HCT116 (cell line): Measurements from ENCODE around the gene AMZ1. TPM values are rescaled to one million over a fixed set of nuclear protein-coding genes. Genes with fewer than 3 reads are reported as not detected.

ENCODE experiments used
- ATAC-seq: fragments of 200-7000 bp; cut with Tn5 transposase; 2 replicates; pipeline ENCODE4 v1.9.1; 2020; ENCODE audit warnings: mild to moderate bottlenecking, moderate library complexity
- BruUV-seq: library from RNA; stranded (reverse); fragments of 400-500 nt; replicated peaks from 2 replicates; lab custom pipeline; 2021; lab: Mats Ljungman, UMichigan
- CTCF ChIA-PET: fragments of 300-600 bp; sonication (Branson Sonifier 250); formaldehyde crosslinking; loops from one replicate; lab custom pipeline; 2021; ENCODE audit warnings: antibody characterized with exemption; lab: Charles Lee
- POLR2A ChIA-PET: fragments of 300-600, 350-600 bp; sonication (Branson Sonifier 250); formaldehyde crosslinking; loops from one replicate; lab custom pipeline; 2021; ENCODE audit warnings: antibody characterized with exemption; lab: Charles Lee
- RAD21 ChIA-PET, 2 experiments: fragments of 300-600 bp; sonication (Branson Sonifier 250); formaldehyde crosslinking; loops; one replicate each; lab custom pipeline; 2023; ENCODE audit warnings: low total read pairs in 2 of 2; ENCODE audit not compliant: uncharacterized antibody in 2 of 2, unreplicated experiment in 2 of 2, low non-redundant PET in 1 of 2; lab: Charles Lee
- DNase-seq: peaks from one replicate; pipeline ENCODE4 v3.0.0-alpha.2; 2010; ENCODE audit warnings: low read depth, low spot score
- H2AFZ ChIP-seq: fragments of 200-600 bp; shearing (Covaris generic), sonication (generic); 2 replicates; pipeline ENCODE4 v1.6.1; 2017; ENCODE audit warnings: low read depth, mixed run types, mixed read lengths, antibody characterized with exemption, low read length; ENCODE audit not compliant: poor library complexity, severe bottlenecking
- H3K27ac ChIP-seq: 2 replicates; pipeline ENCODE4 v1.5.1; 2012; ENCODE audit warnings: low read depth, low read length
- H3K27me3 ChIP-seq: fragments of 200-600 bp; sonication (generic); 2 replicates; pipeline ENCODE4 v1.6.1; 2016; ENCODE audit warnings: mixed run types, low read length, mixed read lengths; ENCODE audit not compliant: insufficient read depth
- H3K36me3 ChIP-seq, 2 experiments: fragments of 200-500 bp in 1 of 2; fragments of 200-600 bp in 1 of 2; sonication (Bioruptor generic) in 1 of 2; sonication (generic) in 1 of 2; 2 replicates each; pipeline versions ENCODE4 v1.5.1 to v1.6.1; 2014 to 2016; ENCODE audit warnings: low read length in 2 of 2, inconsistent platforms in 1 of 2, mixed read lengths in 1 of 2, mixed run types in 1 of 2; ENCODE audit not compliant: insufficient read depth in 2 of 2, control insufficient read depth in 1 of 2
- H3K4me1 ChIP-seq, 2 experiments: fragments of 200-600 bp in 1 of 2; sonication (generic) in 1 of 2; 2 replicates each; pipeline versions ENCODE4 v1.5.1 to v1.6.1; 2012 to 2017; ENCODE audit warnings: low read length in 2 of 2, inconsistent platforms in 1 of 2, mild to moderate bottlenecking in 1 of 2, mixed read lengths in 1 of 2, mixed run types in 1 of 2, moderate library complexity in 1 of 2; ENCODE audit not compliant: insufficient read depth in 2 of 2, control insufficient read depth in 1 of 2
- H3K4me2 ChIP-seq: fragments of 200-600 bp; sonication (generic); 2 replicates; pipeline ENCODE4 v1.6.1; 2017; ENCODE audit warnings: mixed run types, low read length, mixed read lengths
- H3K4me3 ChIP-seq, 2 experiments: fragments of 200-600 bp in 1 of 2; sonication (generic) in 1 of 2; replicated peaks in 1 of 2; 2 replicates each; pipeline ENCODE4 v1.5.1; 2011 to 2016; ENCODE audit warnings: low read length in 2 of 2, control low read depth in 1 of 2, low read depth in 1 of 2, mild to moderate bottlenecking in 1 of 2, mixed read lengths in 1 of 2, mixed run types in 1 of 2
- H3K79me2 ChIP-seq: fragments of 200-600 bp; sonication (generic); 2 replicates; pipeline ENCODE4 v1.6.1; 2017; ENCODE audit warnings: mild to moderate bottlenecking, mixed run types, low read length, moderate library complexity, mixed read lengths; ENCODE audit not compliant: insufficient read depth
- H3K9ac ChIP-seq: fragments of 200-600 bp; sonication (generic); 2 replicates; pipeline ENCODE4 v1.6.1; 2016; ENCODE audit warnings: low read length, mixed read lengths
- H3K9me2 ChIP-seq: fragments of 200-600 bp; sonication (generic), shearing (Covaris generic); 2 replicates; pipeline ENCODE4 v1.6.1; 2017; ENCODE audit warnings: mixed run types, mild to moderate bottlenecking, moderate library complexity; ENCODE audit not compliant: insufficient read depth
- H3K9me3 ChIP-seq, 2 experiments: fragments of 200-500 bp in 1 of 2; fragments of 200-600 bp in 1 of 2; sonication (Bioruptor generic) in 1 of 2; sonication (generic) in 1 of 2; 2 replicates each; pipeline ENCODE4 v1.6.1; 2014 to 2017; ENCODE audit warnings: low read length in 2 of 2, mixed read lengths in 2 of 2, inconsistent platforms in 1 of 2, low read depth in 1 of 2, mild to moderate bottlenecking in 1 of 2, mixed run types in 1 of 2, moderate library complexity in 1 of 2; ENCODE audit not compliant: control insufficient read depth in 1 of 2, insufficient read depth in 1 of 2
- H4K20me1 ChIP-seq: fragments of 200-600 bp; sonication (generic), shearing (Covaris generic); 2 replicates; pipeline ENCODE4 v1.6.1; 2017; ENCODE audit warnings: mixed run types, mild to moderate bottlenecking, moderate library complexity; ENCODE audit not compliant: insufficient read depth
- ATF3 ChIP-seq: IDR thresholded peaks from 2 replicates; pipeline ENCODE4 v1.6.1; 2012
- CTCF ChIP-seq, 3 experiments: fragments of 200-600 bp in 1 of 3; sonication (generic) in 1 of 3; IDR thresholded peaks in 2 of 3; conservative IDR thresholded peaks in 1 of 3; 2 replicates each; pipeline ENCODE4 v1.5.1; 2012 to 2017; ENCODE audit warnings: low read depth in 2 of 3, low read length in 2 of 3, antibody characterized with exemption in 1 of 3, borderline replicate concordance in 1 of 3, control low read depth in 1 of 3, mild to moderate bottlenecking in 1 of 3, mixed read lengths in 1 of 3, mixed run types in 1 of 3, moderate library complexity in 1 of 3; ENCODE audit not compliant: insufficient read depth in 1 of 3
- EZH2 ChIP-seq: fragments of 200-600 bp; sonication (generic); IDR thresholded peaks from 2 replicates; pipeline ENCODE4 v1.6.1; 2017; ENCODE audit warnings: antibody characterized with exemption, mixed run types
- EZH2phosphoT487 ChIP-seq: fragments of 200-600 bp; IDR thresholded peaks from 2 replicates; pipeline ENCODE4 v1.6.1; 2018; ENCODE audit warnings: antibody characterized with exemption, borderline replicate concordance
- FOSL1 ChIP-seq: IDR thresholded peaks from 2 replicates; pipeline ENCODE4 v1.6.1; 2012; ENCODE audit warnings: low read depth
- SP1 ChIP-seq: IDR thresholded peaks from 2 replicates; pipeline ENCODE4 v1.6.1; 2012; ENCODE audit warnings: low read depth
- SRF ChIP-seq: IDR thresholded peaks from 2 replicates; pipeline ENCODE4 v1.6.1; 2012; ENCODE audit warnings: low read depth
- TCF7L2 ChIP-seq: IDR thresholded peaks from 2 replicates; pipeline ENCODE4 v1.7.0; 2011; ENCODE audit warnings: borderline replicate concordance, inconsistent platforms; ENCODE audit not compliant: insufficient read depth, insufficient read length; ENCODE audit errors: extremely low read depth
- YY1 ChIP-seq: IDR thresholded peaks from 2 replicates; pipeline ENCODE4 v1.6.1; 2011; ENCODE audit warnings: low read length, low read depth, moderate library complexity, mild to moderate bottlenecking; ENCODE audit not compliant: insufficient replicate concordance; ENCODE audit errors: extremely low read depth
- ZFX ChIP-seq: fragments of 450-650 bp; IDR thresholded peaks from 2 replicates; pipeline ENCODE4 v1.6.1; 2017
- ZNF274 ChIP-seq: fragments of 200-500 bp; sonication (Bioruptor generic); IDR thresholded peaks from 2 replicates; pipeline ENCODE4 v1.6.1; 2014; ENCODE audit warnings: mild to moderate bottlenecking, low read depth, low read length, inconsistent platforms
- intact Hi-C: fragments of 100-400 bp; cut with micrococcal nuclease; formaldehyde crosslinking; loops from 2 replicates; pipeline ENCODE4 v1.10.0; 2022
- total RNA-seq: library from RNA; stranded (reverse); gene quantifications from one replicate; pipeline ENCODE4 v1.2.1, GENCODE V29; 2021; ENCODE audit not compliant: unreplicated experiment

Gene AMZ1
- total RNA-seq, 1 experiment from 2014 or later: not detected

- Histone ChIP-seq H3K79me2 (no peaks in the 10 kb centered on the region), H3K9me3 (no peaks in the 10 kb centered on the region), H3K9ac (no peak overlapping the region), H3K36me3 (no peaks in the 10 kb centered on the region), H2AFZ (peak overlapping the region; percentile 21), H4K20me1 (no peaks in the 10 kb centered on the region), H3K4me2 (peak overlapping the region; percentile 48), H3K4me1 (peaks cover 10 to 23% of the 10 kb centered on the region in 2 experiments; a peak in 3 of 4 replicates), H3K27me3 (no peaks in the 10 kb centered on the region), H3K9me2 (no peaks in the 10 kb centered on the region), H3K4me3 (no peak overlapping the region), H3K27ac (no peak overlapping the region)
- POLR2A ChIA-PET: no interaction called here
- RAD21 ChIA-PET: no interaction called here
- intact Hi-C loops: loop anchor here (10.0 kb wide), 1 partner anchor 125 kb away; no protein-coding TSS in a partner anchor
- DNase-seq (no peak), ATAC-seq (peak; percentile 54)
- no peak for TF ChIP-seq ATF3
- no peak for TF ChIP-seq SRF
- no peak for TF ChIP-seq ZFX
- TF ChIP-seq YY1: no peak
- no peak for TF ChIP-seq EZH2phosphoT487
- CTCF ChIA-PET: no interaction called here
- BruUV-seq: no TSS peak
Observed at GRCh38 chr7:2689951-2690705, 2.1 kb downstream of the AMZ1 start.

- Histone ChIP-seq H3K4me2 (no peak overlapping the region), H3K79me2 (no peaks in the 10 kb centered on the region), H3K36me3 (no peaks in the 10 kb centered on the region), H3K4me3 (no peak overlapping the region), H4K20me1 (no peaks in the 10 kb centered on the region), H3K27me3 (no peaks in the 10 kb centered on the region), H3K9ac (no peak overlapping the region), H3K9me3 (no peaks in the 10 kb centered on the region), H2AFZ (no peak overlapping the region), H3K27ac (no peak overlapping the region), H3K9me2 (no peaks in the 10 kb centered on the region), H3K4me1 (peaks cover 10 to 23% of the 10 kb centered on the region in 2 experiments; a peak in 3 of 4 replicates)
- ChIA-PET CTCF (no interaction called here), RAD21 (no interaction called here), POLR2A (no interaction called here)
- no peak for TF ChIP-seq EZH2
- no peak for TF ChIP-seq TCF7L2
- no peak for TF ChIP-seq ZNF274
- TF ChIP-seq CTCF (IDR thresholded peaks at IDR 0.05 in 2 of 3, conservative IDR thresholded peaks at IDR 0.05 in 1 of 3; ENCODE audit: borderline replicate concordance in 1 of 3, insufficient read depth in 1 of 3, low read depth in 2 of 3, low read length in 2 of 3): no peak
- TF ChIP-seq SP1: no peak
- no peak for TF ChIP-seq FOSL1
- DNase-seq (no peak), ATAC-seq (no peak)
- no TSS peak for BruUV-seq
- intact Hi-C loops: no loop called here
Observed at GRCh38 chr7:2691011-2691707, 3.2 kb downstream of the AMZ1 start.
